ENCODE results near the gene TAGLN.
A peak's percentile ranks its signal among the peaks of the same experiment; 100 is the strongest.

TAGLN gene

DNA sequence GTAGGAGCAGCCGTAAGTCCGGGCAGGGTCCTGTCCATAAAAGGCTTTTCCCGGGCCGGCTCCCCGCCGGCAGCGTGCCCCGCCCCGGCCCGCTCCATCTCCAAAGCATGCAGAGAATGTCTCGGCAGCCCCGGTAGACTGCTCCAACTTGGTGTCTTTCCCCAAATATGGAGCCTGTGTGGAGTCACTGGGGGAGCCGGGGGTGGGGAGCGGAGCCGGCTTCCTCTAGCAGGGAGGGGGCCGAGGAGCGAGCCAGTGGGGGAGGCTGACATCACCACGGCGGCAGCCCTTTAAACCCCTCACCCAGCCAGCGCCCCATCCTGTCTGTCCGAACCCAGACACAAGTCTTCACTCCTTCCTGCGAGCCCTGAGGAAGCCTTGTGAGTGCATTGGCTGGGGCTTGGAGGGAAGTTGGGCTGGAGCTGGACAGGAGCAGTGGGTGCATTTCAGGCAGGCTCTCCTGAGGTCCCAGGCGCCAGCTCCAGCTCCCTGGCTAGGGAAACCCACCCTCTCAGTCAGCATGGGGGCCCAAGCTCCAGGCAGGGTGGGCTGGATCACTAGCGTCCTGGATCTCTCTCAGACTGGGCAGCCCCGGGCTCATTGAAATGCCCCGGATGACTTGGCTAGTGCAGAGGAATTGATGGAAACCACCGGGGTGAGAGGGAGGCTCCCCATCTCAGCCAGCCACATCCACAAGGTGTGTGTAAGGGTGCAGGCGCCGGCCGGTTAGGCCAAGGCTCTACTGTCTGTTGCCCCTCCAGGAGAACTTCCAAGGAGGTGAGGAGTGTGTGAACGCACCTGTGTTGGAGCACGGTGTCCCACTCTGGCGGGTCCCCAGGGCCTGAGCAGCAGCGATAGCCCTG, at the start of gene TAGLN:
Gene TAGLN (plus strand): TSS at position 318 of the 863 bp plus-strand sequence. CDS start 3,644 bp downstream, outside the sequence.
- DNase-seq (ENCODE audit: low spot score), result peak; percentile 50

GRCh38 chr11:117152066-117152465, 47.1 kb upstream of the TAGLN start:
- no peak for DNase-seq (ENCODE audit: low spot score)

DNA sequence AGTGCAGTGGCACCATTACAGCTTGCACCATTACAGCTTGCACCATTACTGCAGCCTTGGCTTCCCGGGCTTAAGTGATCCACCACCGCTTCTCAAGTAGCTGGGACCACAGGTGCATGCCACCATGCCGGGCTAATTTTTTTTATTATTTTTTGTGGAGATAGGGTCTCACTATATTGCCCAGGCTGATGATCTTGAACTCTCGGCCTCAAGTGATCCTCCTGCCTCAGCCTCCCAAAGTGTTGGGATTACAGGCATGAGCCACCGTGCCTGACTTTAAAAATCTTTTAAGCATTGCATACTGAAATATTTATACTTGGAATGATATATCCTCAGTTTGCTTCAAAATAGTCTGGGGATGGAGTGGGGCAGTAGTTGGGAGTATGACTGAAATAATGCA, 44.7 kb upstream of the TAGLN start:
- no peak for DNase-seq (ENCODE audit: low spot score)

GRCh38 chr11:117157507-117157906, 41.7 kb upstream of the TAGLN start:
- DNase-seq (ENCODE audit: low spot score), result no peak

DNA sequence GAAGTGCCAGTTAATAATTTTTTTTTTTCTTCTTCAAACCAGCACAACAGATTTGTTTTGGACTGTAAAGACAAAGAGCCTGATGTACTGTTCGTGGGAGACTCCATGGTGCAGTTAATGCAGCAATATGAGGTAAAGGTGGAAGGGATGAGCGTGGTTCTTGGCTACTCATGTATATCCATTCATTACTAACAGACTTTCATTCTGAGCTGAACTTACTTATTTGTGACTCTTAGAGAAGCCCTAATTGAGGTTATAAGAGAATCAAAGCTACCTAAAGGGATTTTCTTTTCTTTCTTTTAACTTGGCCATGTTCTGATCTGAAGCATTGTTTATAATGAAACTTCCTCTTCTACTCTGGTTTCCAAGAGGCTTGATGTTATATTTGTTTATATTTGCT, 39.3 kb upstream of the TAGLN start:
- DNase-seq (ENCODE audit: low spot score), result no peak

- no peak for DNase-seq (ENCODE audit: low spot score)
Observed at GRCh38 chr11:117160826-117161225, 38.3 kb upstream of the TAGLN start.

- DNase-seq (ENCODE audit: low spot score), result no peak
Observed at GRCh38 chr11:117166491-117166890, 32.7 kb upstream of the TAGLN start.

DNA sequence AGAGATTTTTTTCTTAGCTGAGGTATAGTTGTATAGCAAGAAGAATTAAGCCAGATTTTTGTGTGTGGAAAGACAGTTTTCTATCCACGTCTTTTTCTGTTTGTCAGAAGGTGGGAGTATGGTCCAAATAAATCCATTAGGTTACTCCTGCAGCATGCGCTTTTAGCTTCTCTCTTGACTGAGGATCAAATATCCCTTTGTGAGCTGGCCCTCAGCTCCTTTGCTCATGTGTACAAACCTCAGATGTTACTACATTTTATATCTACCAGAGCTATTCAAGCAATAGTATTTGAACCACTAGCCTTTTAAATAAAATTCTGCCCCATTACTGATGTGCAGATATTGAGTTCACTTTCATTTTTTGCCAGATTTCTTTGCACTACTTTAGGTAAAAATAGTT, 29.4 kb upstream of the TAGLN start:
- no peak for DNase-seq (ENCODE audit: low spot score)

DNA sequence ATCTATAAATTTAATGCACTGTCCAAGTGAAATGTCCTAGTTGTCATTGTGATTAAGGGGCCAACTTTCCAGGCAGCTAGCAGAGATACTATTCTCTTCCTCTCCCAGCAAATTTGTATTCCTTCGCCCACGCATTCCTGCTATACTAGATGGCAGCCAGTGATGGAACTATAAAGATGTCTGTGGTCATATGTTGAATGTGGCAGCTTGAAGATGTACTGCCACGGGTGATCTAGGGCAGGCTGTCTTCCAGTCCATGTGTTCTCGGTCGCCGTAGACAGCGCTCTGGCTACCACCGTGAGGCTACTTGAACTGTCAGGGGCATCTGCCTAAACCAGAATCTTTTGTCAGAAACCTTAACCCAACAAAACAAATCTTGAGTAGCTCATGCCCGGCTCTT, 29.0 kb upstream of the TAGLN start:
- DNase-seq (ENCODE audit: low spot score), result no peak

GRCh38 chr11:117171007-117171403, 28.2 kb upstream of the TAGLN start:
- DNase-seq (ENCODE audit: low spot score), result no peak

GRCh38 chr11:117171404-117172061, 27.6 kb upstream of the TAGLN start:
- DNase-seq (ENCODE audit: low spot score), result no peak

- no peak for DNase-seq (ENCODE audit: low spot score)
Observed at GRCh38 chr11:117172724-117173421, 26.3 kb upstream of the TAGLN start.

DNA sequence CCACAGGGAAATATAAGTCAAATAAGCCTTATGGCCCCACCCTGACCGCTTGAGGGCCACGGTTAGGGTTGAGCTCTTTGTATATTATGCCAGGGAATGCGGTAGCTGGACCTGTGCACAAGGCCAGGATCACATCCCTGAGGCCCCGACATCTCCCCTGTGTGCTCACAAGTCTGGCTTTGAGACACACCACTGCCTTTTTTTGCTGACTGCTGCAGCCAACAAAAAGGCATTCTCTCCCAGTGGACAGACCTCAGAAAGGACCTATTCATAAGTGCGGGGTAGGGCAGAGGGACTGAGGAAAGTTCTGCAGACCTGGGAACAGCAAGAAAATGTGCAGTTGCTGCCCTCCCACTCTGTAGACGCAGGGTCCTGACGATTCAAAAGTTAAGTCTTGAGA, 24.1 kb upstream of the TAGLN start:
- no peak for DNase-seq (ENCODE audit: low spot score)

DNA sequence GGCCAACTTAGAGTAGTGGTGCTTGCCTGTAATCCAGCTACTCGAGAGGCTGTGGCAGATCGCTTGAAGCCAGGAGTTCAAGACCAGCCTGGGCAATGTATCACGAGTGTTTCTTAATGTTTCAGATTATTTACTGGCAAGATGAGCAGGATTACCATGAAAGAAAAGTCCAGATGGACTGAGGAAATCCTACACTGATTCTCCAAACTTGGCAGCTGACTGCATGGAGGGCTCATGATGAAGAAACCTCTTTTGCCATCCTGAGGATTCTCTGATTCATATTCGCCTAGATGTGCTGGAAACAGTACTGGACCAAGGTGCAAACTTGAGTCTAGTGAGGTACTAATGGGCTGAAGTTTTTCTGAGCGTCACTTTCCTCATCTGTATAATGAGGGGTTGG, 23.4 kb upstream of the TAGLN start:
- no peak for DNase-seq (ENCODE audit: low spot score)

- DNase-seq (ENCODE audit: low spot score), result no peak
Observed at GRCh38 chr11:117176186-117176585, 23.0 kb upstream of the TAGLN start.

- DNase-seq (ENCODE audit: low spot score), result no peak
Observed at GRCh38 chr11:117177534-117178209, 21.5 kb upstream of the TAGLN start.

DNA sequence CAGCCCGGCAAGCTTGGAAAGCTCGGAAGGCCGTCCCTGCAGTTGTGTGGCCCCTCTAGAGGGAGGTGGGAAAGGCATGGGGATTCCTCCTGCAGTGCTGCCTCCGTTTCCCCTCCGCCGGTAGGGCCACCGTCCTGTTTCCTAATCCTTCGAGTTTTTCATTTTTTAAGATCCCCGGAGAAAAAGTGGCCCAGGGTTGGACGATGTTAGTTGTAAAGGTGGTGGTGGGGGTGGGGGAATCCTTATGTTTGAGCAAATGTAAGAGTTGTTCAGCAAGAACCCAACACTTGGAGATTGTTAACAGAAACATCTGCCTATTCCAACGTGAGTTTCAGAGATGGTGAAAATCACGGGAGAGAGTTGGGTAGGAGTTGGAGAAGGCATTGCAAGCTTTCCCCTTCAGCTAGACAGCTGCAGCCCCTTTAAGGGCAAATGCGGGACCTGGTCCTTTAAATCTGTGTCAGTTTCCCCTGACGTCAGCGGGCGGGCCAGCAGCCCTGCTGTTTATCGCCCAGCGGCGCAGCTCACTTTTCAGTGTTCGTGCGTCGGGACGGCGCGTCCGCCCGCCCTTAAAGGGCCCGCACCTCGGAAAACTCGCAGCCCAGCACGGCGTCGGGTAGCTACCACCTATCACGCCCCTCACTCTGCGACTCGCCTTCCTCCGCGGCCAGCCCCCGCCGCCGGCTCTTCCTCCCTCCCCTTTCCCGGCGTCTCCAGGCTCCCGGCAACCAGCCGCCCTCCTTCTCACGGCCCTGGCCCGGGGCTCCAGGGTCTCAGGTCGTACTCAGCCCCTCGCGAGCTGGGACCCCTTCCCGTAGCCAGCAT, 20.7 kb upstream of the TAGLN start, which contains the start of gene SIDT2:
Gene SIDT2 (plus strand): TSS at position 534 of the 825 bp plus-strand sequence. CDS start 521 bp downstream, outside the sequence.
- DNase-seq (ENCODE audit: low spot score), result peak; percentile 97

GRCh38 chr11:117179048-117179999, 19.8 kb upstream of the TAGLN start:
- DNase-seq (ENCODE audit: low spot score), result peak; percentile 42

DNA sequence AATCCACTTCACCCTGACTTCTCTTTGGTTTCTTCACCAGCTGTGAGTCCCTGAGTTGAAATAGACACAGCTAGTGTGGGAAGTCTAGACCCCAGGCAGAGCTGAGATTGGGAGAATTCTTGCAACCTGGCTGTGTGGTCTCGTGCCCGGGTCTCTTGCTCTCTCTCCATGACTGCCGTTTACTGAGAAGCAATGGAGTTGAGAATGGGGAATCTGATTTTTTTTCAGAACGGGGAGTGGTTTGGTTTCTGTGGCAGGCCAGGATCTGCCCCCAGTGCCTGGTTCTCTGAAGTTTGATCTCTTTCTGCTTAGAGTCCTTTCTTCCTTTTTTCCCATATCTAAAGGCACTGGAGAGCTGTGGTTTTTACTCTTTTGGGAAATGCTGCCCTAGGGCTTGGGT, 19.1 kb upstream of the TAGLN start:
- DNase-seq (ENCODE audit: low spot score), result no peak

Data from cerebellar cortex (tissue), 1 donor.